ENCODE data around the gene FBXO38.

FBXO38 gene

DNA sequence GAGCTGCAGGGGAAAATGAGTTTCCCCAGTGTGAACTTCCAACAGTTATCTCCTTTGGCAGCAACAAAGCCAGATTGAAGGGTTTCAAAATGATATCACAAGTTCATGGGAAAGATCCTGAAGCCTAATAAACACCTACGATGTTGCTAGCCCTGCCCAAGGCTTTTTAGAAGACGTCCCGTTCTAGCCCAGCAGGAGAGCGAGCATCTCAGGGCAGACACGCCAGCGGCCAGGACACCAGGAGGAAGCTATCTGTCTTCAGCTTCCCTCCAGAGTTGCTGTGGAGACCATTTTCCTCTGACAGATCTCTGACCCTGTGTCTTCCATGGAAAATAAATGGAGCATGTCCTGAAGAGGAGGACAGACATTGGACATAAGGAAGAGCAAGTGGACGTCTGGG is 98.4 kb downstream of the FBXO38 start:
- DNase-seq, result no peak

DNA sequence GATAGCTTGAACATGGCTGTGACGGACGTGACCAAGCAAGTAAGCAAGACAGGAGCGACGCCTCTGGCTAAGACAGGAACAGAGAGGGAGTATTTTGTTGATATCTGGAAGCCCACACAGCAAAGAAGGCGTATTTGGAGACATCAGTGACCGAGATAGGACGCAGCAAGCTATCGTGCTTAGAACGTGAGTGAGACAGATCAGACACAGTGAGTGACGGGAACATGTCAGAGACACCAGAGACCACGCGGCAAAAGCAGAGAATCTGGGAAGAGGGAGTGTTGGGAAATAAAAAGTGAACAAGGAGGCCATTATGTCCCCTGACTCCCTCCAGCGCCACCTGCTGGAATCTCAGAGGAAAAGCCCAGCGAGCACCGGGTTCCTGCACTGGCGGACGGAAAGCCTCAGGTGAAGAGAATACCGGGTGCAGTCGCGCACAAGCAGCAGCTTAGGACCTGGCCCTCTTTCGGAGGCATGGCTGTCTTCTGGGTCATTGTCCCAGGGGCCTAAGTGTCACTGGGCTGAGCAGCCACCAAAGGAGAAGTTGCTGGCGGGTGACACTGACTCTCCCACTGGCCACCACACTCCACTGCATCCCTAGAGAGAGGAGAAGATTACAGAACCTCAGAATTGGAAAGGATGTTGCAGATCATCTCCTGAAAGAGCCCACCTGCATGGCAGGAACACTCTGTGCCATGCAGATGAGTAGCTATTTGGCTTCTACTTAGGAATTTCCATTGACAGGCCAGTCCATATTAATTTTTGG is 99.1 kb downstream of the FBXO38 start:
- DNase-seq, result peak; percentile 72

DNA sequence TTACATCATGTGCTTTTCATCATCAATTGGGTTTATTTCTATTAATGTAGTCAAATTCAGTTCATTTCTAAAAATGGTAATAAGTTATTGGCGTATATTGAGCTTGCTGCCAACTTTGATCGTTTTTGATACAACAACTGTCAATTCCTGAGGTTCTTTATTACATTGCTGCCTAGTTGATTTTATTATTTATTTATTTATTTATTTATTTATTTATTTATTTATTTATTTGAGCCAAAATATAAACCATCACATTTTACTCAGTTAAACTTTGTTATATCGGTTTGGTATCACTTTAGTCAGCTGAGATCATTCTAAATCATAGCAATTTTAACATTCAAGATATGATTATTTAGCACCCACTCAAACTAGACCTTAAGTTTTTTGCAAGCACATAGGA is 100.0 kb downstream of the FBXO38 start:
- no peak for DNase-seq

DNA sequence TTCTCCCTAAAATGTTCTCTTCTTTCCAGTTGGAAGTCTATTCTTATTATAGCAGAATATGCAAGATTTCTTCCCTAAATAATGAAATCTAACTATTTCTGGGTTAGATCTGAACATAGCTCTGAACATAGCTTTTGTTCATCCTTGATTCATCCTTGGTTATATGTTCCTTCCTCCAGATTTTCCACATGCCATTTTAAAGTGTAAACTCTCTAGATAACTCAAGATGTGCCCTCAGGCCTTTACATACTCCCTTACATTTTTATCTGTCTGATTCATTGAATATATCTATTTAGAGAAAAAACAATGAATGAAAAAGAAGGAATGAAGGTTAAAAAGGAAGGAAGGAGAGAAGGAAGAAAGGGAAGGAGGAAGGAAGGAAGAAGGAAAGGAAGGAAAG is 100.9 kb downstream of the FBXO38 start:
- no peak for DNase-seq

GRCh38 chr5:148486456-148486855 is 102.7 kb downstream of the FBXO38 start:
- DNase-seq, result no peak

GRCh38 chr5:148488757-148489156 is 105.0 kb downstream of the FBXO38 start:
- DNase-seq, result no peak

- peak; percentile 47 for DNase-seq
Observed at GRCh38 chr5:148491015-148491792, 107.4 kb downstream of the FBXO38 start.

DNA sequence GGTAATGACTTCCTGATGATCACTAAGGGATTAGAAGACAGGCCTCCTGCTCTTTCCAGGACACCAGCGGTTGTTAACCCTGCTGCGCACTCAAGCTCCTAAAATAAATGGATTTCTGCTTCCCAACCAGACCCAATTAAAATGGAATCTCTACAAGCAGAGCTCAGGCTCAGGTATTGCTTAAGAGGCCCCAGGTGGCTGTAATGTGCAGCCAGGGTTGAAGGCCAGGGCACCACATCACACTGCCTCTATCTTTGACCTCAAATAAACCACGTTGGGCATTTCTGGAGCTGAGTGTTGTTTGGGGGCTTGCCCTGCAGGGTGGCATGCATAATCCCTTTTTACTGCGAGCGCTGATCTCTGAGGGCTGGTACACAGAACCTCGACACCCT is 108.0 kb downstream of the FBXO38 start:
- DNase-seq, result peak; percentile 26

DNA sequence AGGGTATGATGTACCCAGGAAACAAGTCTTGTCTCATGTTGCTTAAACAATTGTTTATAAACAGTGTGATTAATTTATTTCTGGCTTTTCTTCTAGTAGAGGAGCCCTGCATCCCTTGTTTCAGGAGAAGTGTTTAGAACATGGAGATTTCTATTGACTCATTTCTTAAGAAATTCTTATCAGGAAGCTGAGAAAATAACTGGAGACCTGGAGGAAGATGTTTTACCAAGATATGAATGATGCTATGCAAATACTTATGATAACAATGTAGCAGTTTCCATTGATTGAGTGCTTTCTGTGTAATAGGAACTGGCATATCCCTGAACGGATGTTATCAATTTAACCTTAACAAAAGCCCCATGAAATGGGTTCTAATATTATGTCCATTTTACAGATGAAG is 108.6 kb downstream of the FBXO38 start:
- DNase-seq, result no peak

Data from hematopoietic multipotent progenitor cell treated with erythropoietin and hydrocortisone succinate and interleukin-3 and kit ligand, for 4 days (in vitro differentiated cells).